Measurements from ENCODE around the gene LENEP. TPM values are rescaled to one million over a fixed set of nuclear protein-coding genes. Genes with fewer than 3 reads are reported as not detected.

The LENEP gene
- polyA plus RNA-seq, 1 donor (not counting 4 experiments of a cell fraction or from before 2014, with no cell fraction given): not detected

DNA sequence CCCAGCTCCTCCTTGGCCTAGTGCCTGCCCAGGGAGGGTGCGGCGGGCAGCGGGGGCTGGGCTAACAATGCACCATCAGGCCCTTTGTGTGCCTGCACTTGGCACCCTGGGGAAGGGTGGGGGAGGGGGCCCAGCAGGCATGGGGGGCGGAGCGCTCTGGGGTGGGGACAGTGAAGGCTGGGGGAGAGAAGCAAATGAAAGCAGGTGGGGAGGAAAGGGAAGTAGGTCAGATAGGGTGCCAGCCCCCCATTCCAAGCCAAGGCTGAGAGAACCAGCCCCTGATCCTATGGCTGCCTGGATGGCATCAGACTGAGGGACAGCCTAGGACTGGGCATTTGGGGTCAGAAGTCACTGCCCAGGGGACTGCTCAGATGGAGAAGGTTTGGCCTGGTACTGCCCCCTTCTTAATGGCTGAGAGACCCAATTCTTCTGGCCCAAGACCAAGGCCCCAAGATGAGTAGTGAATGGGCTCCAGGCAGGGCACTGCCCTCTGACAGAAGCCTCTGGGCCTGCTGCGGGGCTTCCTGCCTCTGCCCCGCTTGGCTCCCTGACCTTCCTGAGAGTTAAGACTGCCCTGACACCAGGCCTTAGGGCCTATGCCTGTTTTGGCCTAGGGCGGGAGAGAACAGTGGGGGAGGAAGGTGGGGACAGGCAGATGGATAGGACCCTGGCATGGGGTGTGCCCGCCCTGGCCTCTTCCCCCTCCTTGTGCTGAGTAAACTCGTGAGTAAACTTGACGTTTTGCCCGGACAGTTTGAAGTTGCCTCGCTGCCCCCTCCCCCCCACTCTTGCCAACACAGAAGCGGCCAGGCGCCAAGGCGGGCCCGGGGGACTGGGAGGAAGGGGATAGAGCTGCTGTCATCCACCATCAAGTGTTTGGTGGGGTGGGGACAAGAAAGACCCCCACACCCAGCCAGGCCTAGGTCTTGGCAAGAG is 12.0 kb downstream of the LENEP start:
- DNase-seq (ENCODE audit: low read depth, low spot score) (no peak), FAIRE-seq (peak; percentile 49)
- Histone ChIP-seq H3K4me1 (ENCODE audit: control insufficient read depth, extremely low read depth, insufficient read depth, low read length) (peaks cover 60% of the 10 kb centered on the region), H3K4me3 (ENCODE audit: control insufficient read depth in 2 of 3, extremely low read depth in 1 of 3, insufficient read depth in 2 of 3, low read depth in 1 of 3, low read length in 3 of 3) (peak overlapping the region; percentile 2 to 99 (median 81)), H3K4me2 (ENCODE audit: control insufficient read depth, extremely low read depth, insufficient read depth, low read depth, low read length) (peak overlapping the region; percentile 92), H3K79me2 (ENCODE audit: control insufficient read depth, insufficient read depth, low read length) (peaks cover 71% of the 10 kb centered on the region), H2AFZ (ENCODE audit: control insufficient read depth, low read length) (no peak overlapping the region), H3K36me3 (ENCODE audit: control insufficient read depth in 2 of 2, extremely low read depth in 1 of 2, insufficient read depth in 2 of 2, low read length in 2 of 2) (peaks cover 1 to 18% of the 10 kb centered on the region in 2 experiments), H4K20me1 (ENCODE audit: control insufficient read depth, extremely low read depth, insufficient read depth, low read length) (no peaks in the 10 kb centered on the region), H3K9me3 (ENCODE audit: control insufficient read depth, low read depth, low read length) (no peaks in the 10 kb centered on the region), H3K9ac (ENCODE audit: control insufficient read depth, extremely low read depth, insufficient read depth, low read length) (peak overlapping the region; percentile 89), H3K27me3 (ENCODE audit: control insufficient read depth, extremely low read depth, insufficient read depth, low read length) (no peaks in the 10 kb centered on the region), H3K9me1 (ENCODE audit: control insufficient read depth, extremely low read depth, insufficient read depth, low read length) (no peaks in the 10 kb centered on the region), H3K27ac (ENCODE audit: control insufficient read depth, insufficient read depth, low read length) (peak overlapping the region; percentile 76)
- TF ChIP-seq, protein P1, sequence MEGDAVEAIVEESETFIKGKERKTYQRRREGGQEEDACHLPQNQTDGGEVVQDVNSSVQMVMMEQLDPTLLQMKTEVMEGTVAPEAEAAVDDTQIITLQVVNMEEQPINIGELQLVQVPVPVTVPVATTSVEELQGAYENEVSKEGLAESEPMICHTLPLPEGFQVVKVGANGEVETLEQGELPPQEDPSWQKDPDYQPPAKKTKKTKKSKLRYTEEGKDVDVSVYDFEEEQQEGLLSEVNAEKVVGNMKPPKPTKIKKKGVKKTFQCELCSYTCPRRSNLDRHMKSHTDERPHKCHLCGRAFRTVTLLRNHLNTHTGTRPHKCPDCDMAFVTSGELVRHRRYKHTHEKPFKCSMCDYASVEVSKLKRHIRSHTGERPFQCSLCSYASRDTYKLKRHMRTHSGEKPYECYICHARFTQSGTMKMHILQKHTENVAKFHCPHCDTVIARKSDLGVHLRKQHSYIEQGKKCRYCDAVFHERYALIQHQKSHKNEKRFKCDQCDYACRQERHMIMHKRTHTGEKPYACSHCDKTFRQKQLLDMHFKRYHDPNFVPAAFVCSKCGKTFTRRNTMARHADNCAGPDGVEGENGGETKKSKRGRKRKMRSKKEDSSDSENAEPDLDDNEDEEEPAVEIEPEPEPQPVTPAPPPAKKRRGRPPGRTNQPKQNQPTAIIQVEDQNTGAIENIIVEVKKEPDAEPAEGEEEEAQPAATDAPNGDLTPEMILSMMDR (optimal IDR thresholded peaks at IDR 0.05 in 1 of 3, IDR thresholded peaks at IDR 0.05 in 1 of 3, conservative IDR thresholded peaks at IDR 0.05 in 1 of 3; ENCODE audit: extremely low read depth in 1 of 3, insufficient read depth in 2 of 3, low read length in 3 of 3): no peak
- TF ChIP-seq EZH2 (IDR thresholded peaks at IDR 0.05; ENCODE audit: low read length): no peak
- dilution Hi-C loops (cut with MboI; ENCODE audit: extremely low pct_ligation_motif_present, low sequenced_read_pairs): no loop called here

- H3K9ac ChIP-seq (ENCODE audit: control insufficient read depth, extremely low read depth, insufficient read depth, low read length): no peak overlapping the region
- peak overlapping the region; percentile 27 for H3K4me2 ChIP-seq (ENCODE audit: control insufficient read depth, extremely low read depth, insufficient read depth, low read depth, low read length)
- H3K27ac ChIP-seq (ENCODE audit: control insufficient read depth, insufficient read depth, low read length): peak overlapping the region; percentile 71
- peaks cover 1 to 25% of the 10 kb centered on the region in 2 experiments for H3K36me3 ChIP-seq (ENCODE audit: control insufficient read depth in 2 of 2, extremely low read depth in 1 of 2, insufficient read depth in 2 of 2, low read length in 2 of 2)
- TF ChIP-seq, protein P1 (optimal IDR thresholded peaks at IDR 0.05 in 1 of 3, IDR thresholded peaks at IDR 0.05 in 1 of 3, conservative IDR thresholded peaks at IDR 0.05 in 1 of 3; ENCODE audit: extremely low read depth in 1 of 3, insufficient read depth in 2 of 3, low read length in 3 of 3): no peak
- TF ChIP-seq EZH2 (IDR thresholded peaks at IDR 0.05; ENCODE audit: low read length): no peak
- H3K4me1 ChIP-seq (ENCODE audit: control insufficient read depth, extremely low read depth, insufficient read depth, low read length): peaks cover 70% of the 10 kb centered on the region
- DNase-seq (ENCODE audit: low read depth, low spot score) (no peak), FAIRE-seq (peak; percentile 9)
- dilution Hi-C loops (cut with MboI; ENCODE audit: extremely low pct_ligation_motif_present, low sequenced_read_pairs): no loop called here
- H3K9me3 ChIP-seq (ENCODE audit: control insufficient read depth, low read depth, low read length): no peaks in the 10 kb centered on the region
- H3K27me3 ChIP-seq (ENCODE audit: control insufficient read depth, extremely low read depth, insufficient read depth, low read length): no peaks in the 10 kb centered on the region
- peaks cover 78% of the 10 kb centered on the region for H3K79me2 ChIP-seq (ENCODE audit: control insufficient read depth, insufficient read depth, low read length)
- H4K20me1 ChIP-seq (ENCODE audit: control insufficient read depth, extremely low read depth, insufficient read depth, low read length): no peaks in the 10 kb centered on the region
- no peak overlapping the region for H2AFZ ChIP-seq (ENCODE audit: control insufficient read depth, low read length)
- no peak overlapping the region for H3K4me3 ChIP-seq (ENCODE audit: control insufficient read depth in 2 of 3, extremely low read depth in 1 of 3, insufficient read depth in 2 of 3, low read depth in 1 of 3, low read length in 3 of 3)
- H3K9me1 ChIP-seq (ENCODE audit: control insufficient read depth, extremely low read depth, insufficient read depth, low read length): no peaks in the 10 kb centered on the region
Observed at GRCh38 chr1:155006601-155007101, 13.3 kb downstream of the LENEP start.

Data from keratinocyte (primary cell).